HG03135 (cell line): Measurements from ENCODE around the gene DZIP1L.
"Not testable (repeated sequence)": the region's sequence is repeated elsewhere in the genome, so short reads cannot be mapped to it uniquely, and the experiment has no call there.

Experiments used
- ATAC-seq: cut with Tn5 transposase; IDR thresholded peaks from one replicate; pipeline ENCODE4 v1.9.1; 2021; ENCODE audit warnings: mild to moderate bottlenecking, moderate library complexity; ENCODE audit not compliant: unreplicated experiment

DZIP1L gene, protein sequence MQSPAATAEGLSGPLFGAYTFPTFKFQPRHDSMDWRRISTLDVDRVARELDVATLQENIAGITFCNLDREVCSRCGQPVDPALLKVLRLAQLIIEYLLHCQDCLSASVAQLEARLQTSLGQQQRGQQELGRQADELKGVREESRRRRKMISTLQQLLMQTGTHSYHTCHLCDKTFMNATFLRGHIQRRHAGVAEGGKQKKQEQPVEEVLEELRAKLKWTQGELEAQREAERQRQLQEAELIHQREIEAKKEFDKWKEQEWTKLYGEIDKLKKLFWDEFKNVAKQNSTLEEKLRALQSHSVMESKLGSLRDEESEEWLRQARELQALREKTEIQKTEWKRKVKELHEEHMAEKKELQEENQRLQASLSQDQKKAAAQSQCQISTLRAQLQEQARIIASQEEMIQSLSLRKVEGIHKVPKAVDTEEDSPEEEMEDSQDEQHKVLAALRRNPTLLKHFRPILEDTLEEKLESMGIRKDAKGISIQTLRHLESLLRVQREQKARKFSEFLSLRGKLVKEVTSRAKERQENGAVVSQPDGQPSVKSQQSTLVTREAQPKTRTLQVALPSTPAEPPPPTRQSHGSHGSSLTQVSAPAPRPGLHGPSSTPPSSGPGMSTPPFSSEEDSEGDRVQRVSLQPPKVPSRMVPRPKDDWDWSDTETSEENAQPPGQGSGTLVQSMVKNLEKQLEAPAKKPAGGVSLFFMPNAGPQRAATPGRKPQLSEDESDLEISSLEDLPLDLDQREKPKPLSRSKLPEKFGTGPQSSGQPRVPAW

GRCh38 chr3:138114988-138115971 is at the start of gene DZIP1L:
DZIP1L (minus strand) TSS chr3:138115608; CDS start chr3:138103971, 11,637 bp downstream.
- ATAC-seq = no peak

DNA sequence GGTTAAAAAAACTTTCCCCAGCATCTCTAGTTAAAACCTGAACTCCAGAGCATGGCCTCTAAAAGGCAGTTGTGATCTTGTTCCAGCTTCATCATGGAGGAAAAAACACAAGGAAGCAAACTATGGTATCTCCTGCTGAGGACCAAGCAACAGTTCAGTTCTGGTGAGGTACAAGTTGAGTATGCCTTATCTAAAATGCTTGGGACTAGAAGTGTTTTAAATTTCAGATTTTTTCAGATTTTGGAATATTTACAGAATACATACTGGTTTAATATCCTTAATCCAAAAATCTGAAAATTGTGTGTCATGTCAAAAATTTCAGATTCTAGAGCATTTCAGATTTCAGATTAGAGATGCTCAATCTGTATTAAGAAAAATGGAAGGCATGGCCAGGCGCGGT is 49.7 kb upstream of the DZIP1L start:
- ATAC-seq = no peak

- no peak for ATAC-seq
Measured at GRCh38 chr3:138157743-138158142, 42.3 kb upstream of the DZIP1L start.

GRCh38 chr3:138154534-138154933 is 39.1 kb upstream of the DZIP1L start:
- ATAC-seq = no peak

- no peak for ATAC-seq
Measured at GRCh38 chr3:138148503-138148902, 33.1 kb upstream of the DZIP1L start.

DNA sequence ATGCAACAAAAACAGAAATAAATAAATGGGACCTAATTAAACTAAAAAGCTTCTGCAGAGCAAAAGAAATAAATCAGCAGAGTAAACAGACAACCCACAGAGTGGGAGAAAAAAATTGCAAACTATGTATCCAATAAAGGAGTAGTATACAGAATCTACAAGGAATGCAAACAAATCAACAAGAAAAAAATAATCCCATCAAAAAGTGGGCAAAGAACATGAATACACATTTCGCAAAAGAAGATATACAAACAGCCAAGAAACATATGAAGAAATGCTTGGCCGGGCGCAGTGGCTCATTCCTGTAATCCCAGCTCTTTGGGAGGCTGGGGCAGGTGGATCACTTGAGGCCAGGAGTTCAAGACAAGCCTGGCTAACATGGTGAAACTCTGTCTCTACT is 26.8 kb upstream of the DZIP1L start:
- not testable (repeated sequence) for ATAC-seq

- ATAC-seq = no peak
Measured at GRCh38 chr3:138140940-138141339, 25.5 kb upstream of the DZIP1L start.

DNA sequence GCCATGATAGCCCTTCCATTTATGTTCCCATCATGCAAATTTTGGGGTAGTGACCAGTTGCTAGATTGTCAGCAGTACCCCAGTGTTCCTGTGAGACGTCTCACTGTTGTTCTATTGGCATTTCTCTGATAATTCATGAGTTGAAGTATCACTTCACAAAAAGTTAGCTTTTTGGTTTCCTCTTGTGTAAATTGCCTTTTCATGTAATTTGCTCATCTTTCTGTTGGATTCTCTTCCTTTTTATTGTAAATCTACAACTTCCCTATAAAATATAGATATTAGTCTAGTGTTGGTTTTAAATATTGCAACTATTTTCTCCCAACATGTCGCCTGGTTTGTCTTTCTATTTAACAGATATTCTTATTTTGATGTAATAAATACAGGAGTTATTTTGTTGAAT is 24.3 kb upstream of the DZIP1L start:
- no peak for ATAC-seq

DNA sequence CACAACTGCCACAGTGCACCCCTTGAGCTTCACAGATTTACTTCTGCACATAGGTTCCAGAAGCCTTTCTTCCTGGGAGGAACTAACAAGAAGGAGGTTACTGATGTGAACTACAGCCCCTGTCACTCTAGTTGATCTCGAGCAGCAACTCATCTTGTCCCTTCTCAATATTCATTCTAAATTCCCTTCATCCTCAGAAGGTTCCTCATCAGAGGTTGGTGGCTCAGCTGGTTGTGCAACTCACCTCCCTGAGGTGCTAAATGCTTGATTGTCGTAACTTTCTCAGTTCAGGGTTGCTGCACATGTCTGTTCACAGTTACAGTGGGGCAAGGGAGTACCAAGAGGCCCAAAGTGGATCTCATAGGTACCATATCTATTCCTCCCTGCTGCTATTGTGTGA is 22.5 kb upstream of the DZIP1L start:
- ATAC-seq = no peak

GRCh38 chr3:138136201-138136600 is 20.8 kb upstream of the DZIP1L start:
- no peak for ATAC-seq

- ATAC-seq = no peak
Measured at GRCh38 chr3:138135833-138136194, 20.4 kb upstream of the DZIP1L start.

GRCh38 chr3:138135146-138135832 is 19.9 kb upstream of the DZIP1L start:
- no peak for ATAC-seq

DNA sequence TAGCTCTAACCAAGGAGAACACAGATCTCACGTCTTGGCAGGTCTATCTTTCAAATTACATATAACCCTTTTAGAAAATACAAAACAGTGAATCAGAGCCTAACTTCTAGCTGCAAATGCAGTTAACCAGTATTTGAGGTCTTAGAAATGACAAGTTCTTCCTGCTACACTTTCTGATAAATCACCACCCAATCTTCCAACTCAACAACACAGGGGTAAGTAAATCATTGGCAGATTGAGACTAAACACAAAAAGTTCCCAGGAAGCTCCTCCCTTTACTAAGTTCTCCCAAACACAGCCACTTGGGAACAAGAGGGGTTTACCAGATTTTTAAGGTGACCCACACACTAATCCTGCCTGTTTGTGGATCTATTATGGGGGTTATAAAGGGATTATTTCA is 16.8 kb upstream of the DZIP1L start, which contains the start of gene A4GNT:
Gene A4GNT (minus strand): TSS at position 152 of the 400 bp plus-strand sequence. CDS start 1,134 bp downstream, outside the sequence.
- ATAC-seq = no peak

GRCh38 chr3:138127636-138128365 is 12.4 kb upstream of the DZIP1L start:
- no peak for ATAC-seq

- no peak for ATAC-seq
Measured at GRCh38 chr3:138125548-138126221, 10.3 kb upstream of the DZIP1L start.

- no peak for ATAC-seq
Measured at GRCh38 chr3:138124706-138125355, 9.4 kb upstream of the DZIP1L start.

DNA sequence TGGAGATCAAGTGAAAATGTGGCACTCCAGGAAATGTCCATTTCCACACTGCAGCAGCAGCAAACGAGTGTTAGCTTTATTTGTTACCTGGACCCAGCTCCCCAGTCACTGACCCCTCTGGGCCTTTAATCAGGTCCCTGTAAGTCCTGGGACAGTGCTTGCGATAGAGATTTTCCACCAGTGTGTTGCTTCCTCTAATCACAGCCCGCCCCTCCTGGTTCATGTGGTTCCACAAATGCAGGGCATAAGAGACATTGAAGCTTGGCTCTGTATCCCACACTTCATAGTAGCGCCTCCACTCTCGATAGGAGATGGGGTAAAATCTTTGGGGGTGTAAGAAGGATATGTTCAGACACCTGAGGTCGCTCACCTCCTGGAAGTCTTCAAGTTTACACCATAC is 8.8 kb upstream of the DZIP1L start:
- no peak for ATAC-seq

DNA sequence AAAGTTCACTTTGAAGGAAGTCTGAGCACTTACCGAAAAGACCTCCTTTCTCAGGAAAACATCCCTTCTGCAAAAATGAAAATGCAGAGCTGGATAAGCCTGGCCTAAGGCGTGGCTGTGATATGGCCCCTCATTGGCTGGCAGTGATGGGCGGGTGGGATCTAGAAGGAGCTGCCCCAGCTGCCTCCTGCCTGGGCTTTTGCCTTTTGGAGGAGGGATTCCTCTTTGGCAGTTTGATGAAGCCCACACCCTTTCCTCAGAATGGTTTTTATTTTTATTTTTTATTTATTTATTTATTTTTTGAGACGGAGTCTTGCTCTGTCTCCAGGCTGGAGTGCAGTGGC is 4.0 kb upstream of the DZIP1L start:
- ATAC-seq = no peak
